GM12873 (cell line): ENCODE results near the gene LRRTM4.

Experiments used
- TF ChIP-seq, protein P1 (sequence below): IDR thresholded peaks from 2 replicates; pipeline ENCODE4 v1.5.1; 2012; ENCODE audit warnings: low read depth, mild to moderate bottlenecking, moderate library complexity, low read length, control low read depth; ENCODE audit not compliant: insufficient read depth; ENCODE audit errors: missing control alignments

LRRTM4 gene

DNA sequence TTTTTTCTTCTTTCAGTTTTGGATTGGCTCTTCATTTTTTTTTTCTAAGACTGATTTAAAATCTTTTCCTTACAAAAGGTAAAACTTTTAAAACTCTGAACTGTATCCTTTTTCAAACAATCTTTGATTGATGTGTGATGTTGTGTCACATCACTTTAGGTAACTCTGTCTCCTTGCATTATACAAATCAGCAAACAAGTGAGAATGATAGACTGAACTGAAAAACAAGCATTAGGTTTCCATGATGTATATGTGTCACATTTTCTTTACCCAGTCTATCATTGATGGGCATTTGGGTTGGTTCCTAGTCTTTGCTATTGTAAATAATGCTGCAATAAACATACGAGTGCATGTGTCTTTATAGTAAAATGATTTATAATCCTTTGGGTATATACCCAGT is 655.7 kb downstream of the LRRTM4 start:
- TF ChIP-seq, protein P1, sequence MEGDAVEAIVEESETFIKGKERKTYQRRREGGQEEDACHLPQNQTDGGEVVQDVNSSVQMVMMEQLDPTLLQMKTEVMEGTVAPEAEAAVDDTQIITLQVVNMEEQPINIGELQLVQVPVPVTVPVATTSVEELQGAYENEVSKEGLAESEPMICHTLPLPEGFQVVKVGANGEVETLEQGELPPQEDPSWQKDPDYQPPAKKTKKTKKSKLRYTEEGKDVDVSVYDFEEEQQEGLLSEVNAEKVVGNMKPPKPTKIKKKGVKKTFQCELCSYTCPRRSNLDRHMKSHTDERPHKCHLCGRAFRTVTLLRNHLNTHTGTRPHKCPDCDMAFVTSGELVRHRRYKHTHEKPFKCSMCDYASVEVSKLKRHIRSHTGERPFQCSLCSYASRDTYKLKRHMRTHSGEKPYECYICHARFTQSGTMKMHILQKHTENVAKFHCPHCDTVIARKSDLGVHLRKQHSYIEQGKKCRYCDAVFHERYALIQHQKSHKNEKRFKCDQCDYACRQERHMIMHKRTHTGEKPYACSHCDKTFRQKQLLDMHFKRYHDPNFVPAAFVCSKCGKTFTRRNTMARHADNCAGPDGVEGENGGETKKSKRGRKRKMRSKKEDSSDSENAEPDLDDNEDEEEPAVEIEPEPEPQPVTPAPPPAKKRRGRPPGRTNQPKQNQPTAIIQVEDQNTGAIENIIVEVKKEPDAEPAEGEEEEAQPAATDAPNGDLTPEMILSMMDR: no peak

DNA sequence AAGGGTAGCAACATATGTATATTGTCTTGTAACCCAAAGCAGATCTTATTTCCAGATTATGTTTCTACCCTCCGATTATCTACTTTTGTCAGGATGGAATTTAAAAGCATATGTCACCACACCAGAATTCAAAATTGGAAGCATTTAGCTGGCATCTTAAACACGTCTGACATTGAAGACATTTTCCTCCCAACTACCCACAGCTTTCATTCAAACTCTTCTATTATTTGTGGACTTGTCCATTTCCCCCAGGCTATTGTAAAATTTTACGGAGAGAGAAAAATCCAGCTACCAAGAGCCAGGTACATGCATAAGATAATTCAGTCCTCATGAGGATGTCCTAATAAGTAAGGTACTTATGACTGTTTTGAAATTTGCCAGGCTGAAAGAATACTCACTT is 659.3 kb downstream of the LRRTM4 start:
- TF ChIP-seq, protein P1: no peak

DNA sequence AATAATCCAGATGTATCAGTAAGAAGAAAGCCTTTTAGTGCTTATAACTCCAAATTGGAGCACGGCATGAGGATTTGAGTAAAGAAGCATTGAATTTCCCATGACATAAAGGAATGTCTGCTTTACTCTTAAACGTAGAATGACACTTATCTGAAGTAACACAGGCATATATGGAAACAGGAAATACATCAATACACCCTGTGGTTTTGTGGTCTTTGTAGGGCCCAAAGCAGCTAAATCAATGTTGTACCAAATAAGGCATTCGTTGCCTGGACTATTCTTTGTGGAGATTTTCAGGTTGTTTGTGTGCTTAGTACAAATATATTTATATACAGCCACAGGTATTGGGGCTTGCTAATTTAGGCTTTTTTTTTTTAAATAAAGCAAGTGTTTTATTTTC is 660.5 kb downstream of the LRRTM4 start:
- TF ChIP-seq, protein P1: no peak

DNA sequence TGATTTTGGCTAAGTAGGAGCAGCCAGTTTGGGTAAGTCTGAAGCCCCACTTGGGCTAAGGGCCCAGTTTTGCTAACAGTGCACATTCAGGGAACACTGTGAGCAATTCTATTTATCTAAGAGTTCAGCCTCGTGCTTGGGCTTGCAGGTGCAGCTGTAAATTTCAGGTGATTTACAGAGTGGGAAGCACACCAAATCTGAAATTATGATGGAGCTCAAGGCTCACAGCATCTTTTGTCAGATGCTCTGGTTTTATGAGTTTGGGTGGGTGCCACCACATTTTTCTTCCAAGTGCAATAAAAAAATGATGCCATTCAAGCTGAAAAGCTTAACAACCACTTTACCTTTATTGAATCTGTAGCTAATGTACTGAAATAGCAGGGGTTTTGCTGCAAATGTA is 671.2 kb downstream of the LRRTM4 start:
- TF ChIP-seq, protein P1: no peak

DNA sequence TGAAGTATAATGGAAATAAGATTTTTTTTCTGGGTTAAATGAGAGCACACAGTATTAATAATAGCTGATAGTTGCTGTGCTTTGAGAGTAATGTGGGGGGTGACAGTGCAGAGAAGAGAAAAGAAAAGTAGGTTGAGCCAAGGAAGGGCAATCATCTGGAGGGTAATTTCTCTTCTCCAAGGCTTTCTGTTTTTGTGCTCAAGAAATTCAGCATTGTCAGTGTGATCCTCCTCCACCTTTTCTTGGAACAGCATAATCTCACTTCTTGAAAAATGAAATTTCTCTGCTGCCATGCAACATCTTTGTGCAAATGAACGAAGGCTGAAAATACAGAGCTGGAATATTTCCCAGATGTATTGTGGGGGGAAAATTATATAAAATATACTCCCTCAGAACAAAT is 673.1 kb downstream of the LRRTM4 start:
- TF ChIP-seq, protein P1: no peak

DNA sequence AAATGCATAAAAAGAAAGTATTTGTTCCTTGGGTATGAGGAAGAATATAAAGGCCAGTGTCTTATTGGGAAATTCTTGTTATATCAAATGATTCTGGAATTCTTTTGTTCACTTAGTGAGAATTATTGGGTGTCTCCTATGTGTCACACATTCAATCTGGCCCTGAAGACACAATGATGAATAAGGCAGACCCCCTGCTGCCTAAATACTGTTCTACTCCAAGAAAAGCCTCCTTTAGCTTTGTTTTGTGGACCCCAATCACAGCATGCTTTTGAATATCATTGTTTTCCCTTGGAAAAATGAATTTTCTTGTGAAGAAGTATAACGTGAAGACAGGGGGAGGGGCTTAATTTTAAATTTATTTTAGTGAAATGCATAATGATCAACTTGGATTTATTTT is 682.4 kb downstream of the LRRTM4 start:
- TF ChIP-seq, protein P1: no peak

DNA sequence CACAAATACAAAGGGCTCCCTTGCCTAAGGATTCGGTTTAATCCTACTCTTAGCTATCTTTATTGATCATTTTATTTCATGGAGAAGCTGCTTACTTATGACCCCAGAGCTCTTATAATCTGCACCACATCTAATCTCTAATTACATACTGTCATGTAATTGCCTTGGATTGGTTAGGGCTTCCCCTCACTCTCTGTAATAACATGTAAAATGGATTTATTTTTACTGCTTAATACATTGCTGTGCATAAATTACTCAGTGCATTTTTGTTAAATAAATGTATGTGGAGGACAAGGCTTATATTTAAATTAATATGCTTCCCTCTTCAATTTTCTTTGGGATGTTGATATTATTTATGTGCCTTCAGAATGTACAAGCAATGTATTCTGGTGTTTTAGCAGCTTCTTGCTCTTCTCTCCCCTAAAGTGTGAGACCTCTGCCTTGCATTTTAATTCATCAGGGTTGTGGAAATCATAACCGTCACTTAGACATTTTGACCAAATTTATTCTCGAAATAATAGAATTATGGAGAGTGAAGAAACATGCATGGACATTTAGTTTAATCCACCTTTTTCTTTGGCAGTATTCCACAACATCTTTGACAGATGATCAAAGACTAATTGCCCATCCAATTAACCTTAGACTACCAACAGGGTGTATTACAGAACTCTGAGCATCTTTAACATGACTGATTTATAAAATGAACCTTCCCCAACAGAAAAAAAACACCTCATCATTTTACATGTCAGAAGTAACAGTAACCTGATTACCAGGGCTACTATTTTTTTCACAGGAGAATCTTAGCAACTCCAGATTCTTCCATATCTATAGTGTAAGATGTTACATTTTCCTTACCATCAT is 692.6 kb downstream of the LRRTM4 start:
- TF ChIP-seq, protein P1: no peak
